SH-SY5Y (cell line): ENCODE measurements around the gene ELMO3.

Source experiments
- GATA2 ChIP-seq: IDR thresholded peaks from 2 replicates; pipeline ENCODE4 v1.6.1; 2011; ENCODE audit warnings: mild to moderate bottlenecking, low read depth, low read length
- GATA3 ChIP-seq: IDR thresholded peaks from 2 replicates; pipeline ENCODE4 v1.6.1; 2011; ENCODE audit warnings: low read depth, mild to moderate bottlenecking, low read length, moderate library complexity

GRCh38 chr16:67242138-67242730 lies 43.3 kb downstream of the ELMO3 start:
- TF ChIP-seq GATA3 (no peak), GATA2 (no peak)
